RPMI7951 (cell line): ENCODE measurements around the gene KIF2C. TPM values are rescaled to one million over a fixed set of nuclear protein-coding genes. Genes with fewer than 3 reads are reported as not detected.
A peak's percentile ranks its signal among the peaks of the same experiment; 100 is the strongest.
"Not testable (repeated sequence)": the region's sequence is repeated elsewhere in the genome, so short reads cannot be mapped to it uniquely, and the experiment has no call there.

Experiments used
- DNase-seq: peaks from one replicate; pipeline ENCODE4 v3.0.0-alpha.2; 2012; ENCODE audit warnings: low read depth
- total RNA-seq: library from RNA; depleted of rRNA; stranded (reverse); fragments of >200 nt; shearing (Covaris generic); gene quantifications from 2 replicates; pipeline ENCODE4 v1.2.3, GENCODE V29; 2014

KIF2C gene
- total RNA-seq, 1 experiment from 2014 or later: 127 TPM

DNA sequence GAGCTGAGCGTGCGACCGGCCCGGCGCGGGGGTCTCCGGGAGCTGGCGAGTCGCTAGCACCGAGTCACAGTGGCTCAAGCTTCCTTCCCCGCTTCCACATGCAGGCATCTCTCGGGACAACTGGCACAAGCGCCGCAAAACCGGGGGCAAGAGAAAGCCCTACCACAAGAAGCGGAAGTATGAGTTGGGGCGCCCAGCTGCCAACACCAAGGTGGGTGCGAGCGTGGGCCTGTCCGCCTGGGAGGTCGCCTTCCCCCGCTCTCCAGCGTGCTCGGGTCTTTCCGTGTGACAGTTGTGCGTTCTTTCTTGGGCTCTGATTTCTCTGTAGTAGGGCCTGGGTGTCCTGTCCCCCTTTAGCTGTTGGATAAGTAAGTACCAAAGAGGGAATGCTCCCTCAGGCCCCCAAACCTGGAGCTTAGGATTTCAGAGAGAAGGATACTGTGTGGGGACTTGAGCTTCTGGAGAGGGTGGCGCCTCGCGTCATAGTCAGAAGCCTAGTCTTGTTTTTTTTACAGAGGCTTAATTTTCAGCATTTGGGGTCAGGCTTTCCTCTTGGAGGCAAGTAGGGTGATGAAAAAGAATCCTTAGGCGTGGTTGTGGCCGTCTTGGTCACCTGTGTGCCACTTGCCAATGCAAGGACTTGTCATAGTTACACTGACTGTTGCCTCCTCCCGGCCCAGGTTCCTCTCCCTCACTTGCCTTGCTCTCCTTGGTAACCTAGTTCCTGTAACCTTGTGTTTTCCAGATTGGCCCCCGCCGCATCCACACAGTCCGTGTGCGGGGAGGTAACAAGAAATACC, 36.5 kb downstream of the KIF2C start:
- peak; percentile 18 for DNase-seq

DNA sequence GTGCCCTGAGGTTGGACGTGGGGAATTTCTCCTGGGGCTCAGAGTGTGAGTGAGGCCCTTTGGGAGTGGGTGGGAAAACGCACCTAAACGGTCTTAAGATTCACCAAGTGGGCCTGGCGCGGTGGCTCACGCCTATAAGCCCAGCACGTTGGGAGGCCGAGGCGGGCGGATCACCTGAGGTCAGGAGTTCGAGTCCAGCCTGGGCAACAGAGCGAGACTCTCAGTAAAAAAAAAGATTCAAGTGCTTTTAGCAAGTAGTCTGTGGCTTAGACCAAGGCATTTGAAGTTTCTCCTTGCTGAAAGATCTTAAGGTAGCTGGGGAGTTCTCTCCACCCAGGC, 37.1 kb downstream of the KIF2C start:
- no peak for DNase-seq

DNA sequence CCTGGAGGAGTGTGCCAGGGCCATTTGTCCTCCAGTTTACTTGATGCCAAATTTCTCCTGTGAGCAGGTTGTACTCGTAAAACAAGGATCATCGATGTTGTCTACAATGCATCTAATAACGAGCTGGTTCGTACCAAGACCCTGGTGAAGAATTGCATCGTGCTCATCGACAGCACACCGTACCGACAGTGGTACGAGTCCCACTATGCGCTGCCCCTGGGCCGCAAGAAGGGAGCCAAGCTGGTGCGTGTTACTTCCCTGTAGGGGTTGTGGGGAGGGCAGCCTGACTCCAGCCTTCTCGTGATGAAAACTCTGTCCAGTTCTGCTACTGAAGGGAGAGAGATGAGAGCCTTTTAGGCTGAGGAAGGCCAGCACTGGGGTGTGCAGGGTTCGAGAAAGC, 37.9 kb downstream of the KIF2C start:
- DNase-seq: no peak

DNA sequence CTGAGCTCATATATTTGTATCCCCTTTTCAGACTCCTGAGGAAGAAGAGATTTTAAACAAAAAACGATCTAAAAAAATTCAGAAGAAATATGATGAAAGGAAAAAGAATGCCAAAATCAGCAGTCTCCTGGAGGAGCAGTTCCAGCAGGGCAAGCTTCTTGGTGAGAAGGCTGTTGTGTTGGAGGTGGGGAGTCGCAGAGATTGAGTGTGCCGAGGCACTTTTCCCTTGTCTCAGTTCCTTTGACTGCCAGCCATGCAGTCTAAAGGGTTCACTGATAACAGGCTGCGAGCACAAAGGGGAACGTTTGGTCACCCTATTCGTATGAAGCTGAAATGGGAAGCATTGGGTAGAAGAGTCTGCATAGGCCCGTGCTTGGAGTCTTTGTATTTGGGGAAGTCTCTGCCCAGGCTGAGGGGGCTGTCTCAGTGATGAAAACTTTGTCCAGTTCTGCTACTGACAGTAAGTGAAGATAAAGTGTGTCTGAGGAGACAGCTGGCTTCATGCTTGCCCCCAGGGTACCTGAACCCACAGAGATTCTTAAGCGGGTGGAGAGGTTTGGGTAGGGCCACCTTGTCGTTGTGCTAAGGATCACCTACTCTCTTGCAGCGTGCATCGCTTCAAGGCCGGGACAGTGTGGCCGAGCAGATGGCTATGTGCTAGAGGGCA, 38.5 kb downstream of the KIF2C start:
- no peak for DNase-seq

DNA sequence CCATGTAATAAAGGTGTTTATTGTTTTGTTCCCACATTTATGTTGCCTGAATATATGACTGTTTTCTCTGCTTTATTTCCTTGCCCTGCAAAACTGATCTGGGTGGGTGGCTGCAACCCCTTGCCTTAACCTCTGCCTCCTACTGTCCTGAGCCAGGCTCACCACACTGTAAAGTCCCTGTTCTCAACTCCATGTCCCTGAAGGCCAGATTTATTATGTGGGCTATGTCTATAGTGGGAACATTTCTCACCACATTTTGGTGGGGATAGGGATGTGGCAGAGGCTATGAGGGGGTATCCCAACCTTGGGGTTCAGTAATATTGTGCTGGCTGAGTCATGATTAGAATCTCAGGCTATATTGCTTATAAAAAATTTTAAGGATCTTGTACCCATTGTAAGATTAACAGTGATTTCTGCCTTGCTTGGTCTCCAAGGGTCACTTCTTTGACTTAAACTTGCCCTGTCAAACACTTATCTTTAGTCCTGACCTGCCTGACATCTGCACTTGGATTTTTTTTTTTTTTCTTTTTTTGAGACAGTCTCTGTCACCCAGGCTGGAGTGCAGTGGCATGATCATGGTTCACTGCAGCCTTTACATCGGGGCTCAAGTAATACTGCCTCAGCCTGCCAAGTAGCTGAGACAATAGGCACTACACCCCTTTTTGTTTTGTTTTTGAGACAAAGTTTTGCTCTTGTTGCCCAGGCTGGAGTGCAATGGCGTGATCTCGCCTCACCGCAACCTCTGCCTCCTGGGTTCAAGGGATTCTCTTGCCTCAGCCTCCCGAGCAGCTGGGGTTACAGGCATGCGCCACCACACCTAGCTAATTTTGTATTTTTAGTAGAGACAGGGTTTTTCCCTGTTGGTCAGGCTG, 39.3 kb downstream of the KIF2C start:
- no peak for DNase-seq

DNA sequence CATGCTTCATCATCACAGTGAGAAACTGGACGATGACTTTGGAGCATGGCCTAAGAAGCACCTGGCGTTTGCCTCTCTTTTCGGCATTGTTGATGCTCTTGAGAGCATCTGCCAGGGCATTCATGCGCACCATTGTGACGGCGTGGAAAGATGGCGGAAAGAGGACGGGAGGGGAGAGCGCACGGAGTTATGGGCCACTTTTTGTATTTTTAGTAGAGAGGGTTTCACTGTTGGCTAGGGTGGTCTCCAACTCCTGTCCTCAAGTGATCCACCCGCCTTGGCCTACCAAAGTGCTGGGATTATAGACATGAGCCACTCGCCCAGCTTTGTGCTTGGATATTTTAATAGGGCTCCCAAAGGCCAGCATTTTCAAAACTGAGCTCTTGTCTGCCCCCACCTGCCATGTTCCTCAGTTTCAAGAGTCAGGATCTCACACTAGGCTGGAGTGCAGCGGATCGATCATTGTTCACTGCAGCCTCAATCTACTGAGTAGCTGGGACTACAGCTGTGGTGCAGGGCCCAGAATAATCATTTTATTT, 41.0 kb downstream of the KIF2C start:
- no peak for DNase-seq

DNA sequence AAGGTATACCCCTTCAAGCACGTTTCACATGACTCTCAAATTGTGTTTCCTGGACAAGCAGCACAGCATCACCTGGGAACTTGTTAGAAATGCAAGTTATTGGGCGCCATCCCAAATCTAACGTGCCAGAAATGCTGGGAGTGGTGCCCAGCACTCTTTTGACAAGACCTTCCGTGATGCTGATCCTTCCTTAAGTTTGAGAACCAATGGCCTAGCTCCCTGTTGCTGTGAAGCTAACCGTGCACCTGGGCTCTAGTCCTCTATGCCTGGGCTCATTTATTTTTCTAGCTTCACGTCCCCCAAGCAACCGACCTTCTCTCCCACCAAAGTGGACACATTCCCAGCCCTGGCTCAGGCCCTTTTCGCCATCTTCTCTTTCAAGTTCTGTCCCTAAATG, 44.1 kb downstream of the KIF2C start:
- DNase-seq: no peak

DNA sequence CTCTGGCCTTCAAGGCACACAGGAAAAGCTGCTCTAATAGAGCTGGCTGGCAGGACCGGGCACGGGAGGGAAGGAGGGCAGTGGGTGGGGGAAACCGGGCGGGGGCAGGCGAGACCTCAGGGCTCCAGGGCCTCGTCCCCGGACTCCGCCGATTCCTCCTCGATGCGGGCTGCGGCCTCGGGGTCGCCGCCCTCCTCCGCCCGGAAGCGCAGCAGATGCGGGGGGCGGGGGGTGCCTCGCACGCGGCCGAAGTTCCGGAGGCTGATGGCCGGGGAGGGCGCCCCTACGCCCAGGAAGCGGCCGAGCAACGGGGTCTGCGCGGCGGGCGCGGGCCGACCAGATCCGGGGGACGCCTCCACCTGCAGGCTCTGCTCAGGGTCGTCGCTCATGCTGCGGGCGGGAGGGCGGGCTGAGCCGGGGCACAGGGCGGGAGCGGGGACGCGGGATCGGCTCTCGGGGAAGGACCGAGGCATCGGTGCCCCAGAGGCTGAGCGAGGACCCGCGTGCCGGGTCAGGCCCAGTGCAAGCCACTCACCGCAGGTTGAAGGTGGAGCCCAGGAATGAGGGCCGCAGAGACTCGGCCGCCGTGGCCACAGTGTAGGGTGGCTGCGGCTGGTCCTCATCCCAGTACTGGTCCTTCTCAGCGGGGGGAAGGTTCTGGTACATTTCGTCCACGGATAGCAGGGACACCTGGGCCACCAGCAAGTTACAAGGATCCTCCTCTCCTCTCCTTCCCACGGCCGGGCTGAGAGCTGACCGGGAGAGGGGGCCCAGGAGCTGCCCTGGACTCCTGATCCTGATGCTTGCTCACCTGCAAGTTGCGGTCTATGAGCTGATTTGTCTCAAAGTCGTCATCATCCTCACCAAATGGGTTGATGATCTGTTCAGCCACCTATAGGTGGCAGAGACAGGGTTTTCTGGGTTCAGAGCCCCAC, 44.7 kb downstream of the KIF2C start:
- peak; percentile 20 for DNase-seq

DNA sequence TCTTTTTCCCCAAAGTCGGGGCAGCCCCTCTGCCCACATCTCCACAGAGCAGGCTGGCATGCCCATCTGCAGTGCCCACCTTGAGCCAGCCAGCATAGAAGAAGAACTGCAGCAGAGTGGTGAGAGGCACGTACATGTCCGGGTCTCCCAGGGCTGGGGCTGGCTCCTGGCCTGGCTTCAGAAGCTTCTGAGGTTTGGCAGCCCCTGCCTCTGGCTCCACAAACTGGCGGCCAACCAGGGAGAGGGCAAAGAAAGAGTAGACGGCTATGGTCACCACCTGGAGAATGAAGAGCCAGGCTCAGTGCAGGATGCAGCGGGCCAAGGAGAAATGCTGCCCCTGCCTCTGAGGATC, 45.4 kb downstream of the KIF2C start:
- DNase-seq: no peak

DNA sequence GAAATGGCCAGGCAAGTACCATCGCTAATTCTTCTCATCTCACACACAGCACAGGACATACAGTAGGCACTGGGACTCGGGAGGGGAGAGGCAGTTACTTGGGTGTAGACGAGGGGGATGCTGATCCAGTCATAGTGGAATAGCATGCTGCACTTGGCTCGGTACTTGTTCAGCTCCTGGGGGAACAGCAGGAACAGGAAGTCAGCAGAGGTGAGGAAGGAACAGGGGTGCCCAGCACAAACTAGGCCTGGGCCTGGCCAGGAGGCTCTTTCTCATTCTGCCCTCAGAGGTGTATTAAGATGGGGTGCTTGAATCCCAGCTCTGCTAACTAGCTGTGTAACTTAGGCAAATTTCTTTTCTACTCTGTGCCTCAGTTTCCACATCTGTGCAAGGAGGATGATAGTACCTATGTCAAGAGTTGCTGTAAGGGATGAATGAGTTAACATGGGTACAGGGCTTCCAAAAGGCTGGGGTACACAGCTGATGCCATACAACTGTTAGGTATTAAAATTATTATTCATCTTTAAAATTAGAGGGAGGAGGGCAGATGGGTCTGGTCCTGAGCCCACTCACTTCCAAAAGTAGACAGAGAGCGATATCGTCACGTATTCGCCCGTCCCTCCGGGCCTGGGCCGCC, 46.0 kb downstream of the KIF2C start:
- DNase-seq: no peak

DNA sequence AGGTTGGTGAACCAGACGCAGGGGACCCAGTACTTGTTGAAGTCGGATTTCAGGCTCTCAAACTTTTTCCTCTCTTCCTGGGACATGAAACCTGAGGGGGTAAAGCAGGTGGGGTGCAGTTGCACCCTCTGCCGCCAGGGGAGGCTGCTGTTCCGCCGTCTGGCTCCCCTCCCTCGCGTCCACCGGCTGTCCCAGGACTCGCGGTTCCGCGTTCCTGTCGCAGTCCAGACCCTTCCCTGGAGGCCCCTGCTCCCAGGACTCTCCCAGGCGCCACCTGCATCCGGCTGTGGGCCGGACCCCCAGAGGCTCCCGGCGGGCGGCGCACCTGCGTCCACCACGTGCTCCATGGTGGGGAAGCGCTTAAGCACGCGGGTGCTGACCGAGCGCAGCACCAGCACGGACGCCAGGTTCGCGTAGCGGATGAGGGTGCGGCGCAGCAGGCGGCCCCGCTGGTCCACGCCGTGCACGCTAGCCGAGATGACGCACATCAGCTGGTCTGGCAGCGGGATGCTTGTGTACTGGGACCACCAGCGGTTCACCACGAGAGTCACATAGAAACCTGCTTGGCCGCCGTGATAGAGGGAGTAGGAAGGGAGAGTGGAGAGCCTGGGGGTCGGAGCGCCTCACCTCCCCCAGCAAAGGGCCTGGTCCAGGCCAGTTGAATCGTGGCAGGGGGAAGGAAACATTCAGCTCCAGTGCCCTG, 46.7 kb downstream of the KIF2C start:
- no peak for DNase-seq

DNA sequence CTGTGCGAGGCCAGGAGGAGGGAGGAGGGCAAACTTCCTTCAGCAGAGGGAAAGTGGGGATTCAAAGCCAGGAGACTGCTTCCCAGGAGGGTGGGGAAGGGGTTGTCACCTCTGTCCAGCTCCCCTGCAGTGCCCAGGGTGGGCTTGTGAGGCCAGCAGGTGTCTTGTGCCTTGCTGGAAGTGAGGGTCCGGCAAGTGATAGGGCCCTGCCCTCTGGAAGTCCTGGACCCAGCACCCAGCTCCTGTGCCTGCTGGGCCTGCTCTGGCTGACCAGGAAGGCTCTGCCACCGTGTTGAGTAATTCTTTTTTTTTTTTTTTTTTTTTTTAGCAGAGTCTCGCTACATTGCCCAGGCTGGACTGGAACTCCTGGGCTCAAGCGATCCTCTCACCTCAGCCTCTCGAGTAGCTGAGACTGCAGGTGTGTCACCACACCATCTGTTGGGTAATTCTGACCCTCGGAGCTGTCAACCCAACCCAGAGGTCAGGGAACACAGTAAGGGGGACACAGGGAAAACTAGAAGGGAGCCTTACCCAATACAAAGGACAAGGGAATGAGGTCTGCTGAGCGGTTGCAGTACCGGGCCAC, 47.3 kb downstream of the KIF2C start:
- DNase-seq: no peak

DNA sequence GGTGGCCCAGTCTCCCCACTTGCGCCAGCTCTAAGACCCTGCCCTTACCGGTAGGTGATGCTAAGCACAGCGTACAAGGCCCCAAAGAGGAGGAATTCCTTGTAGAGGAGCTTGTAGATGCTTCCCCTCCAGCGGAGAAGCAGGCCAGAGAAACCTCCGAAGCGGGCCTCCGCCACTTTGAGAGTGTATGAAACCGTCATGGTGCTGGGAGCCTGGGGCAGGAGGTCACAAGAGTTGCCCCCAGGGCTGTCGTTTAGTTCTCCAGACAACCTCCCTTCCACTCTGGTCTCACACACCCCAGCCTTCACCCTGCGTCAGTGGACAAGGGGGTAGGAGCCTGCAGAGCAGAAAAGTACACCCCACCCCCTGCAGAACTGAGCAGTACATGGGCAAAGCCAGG, 47.9 kb downstream of the KIF2C start:
- DNase-seq: no peak

DNA sequence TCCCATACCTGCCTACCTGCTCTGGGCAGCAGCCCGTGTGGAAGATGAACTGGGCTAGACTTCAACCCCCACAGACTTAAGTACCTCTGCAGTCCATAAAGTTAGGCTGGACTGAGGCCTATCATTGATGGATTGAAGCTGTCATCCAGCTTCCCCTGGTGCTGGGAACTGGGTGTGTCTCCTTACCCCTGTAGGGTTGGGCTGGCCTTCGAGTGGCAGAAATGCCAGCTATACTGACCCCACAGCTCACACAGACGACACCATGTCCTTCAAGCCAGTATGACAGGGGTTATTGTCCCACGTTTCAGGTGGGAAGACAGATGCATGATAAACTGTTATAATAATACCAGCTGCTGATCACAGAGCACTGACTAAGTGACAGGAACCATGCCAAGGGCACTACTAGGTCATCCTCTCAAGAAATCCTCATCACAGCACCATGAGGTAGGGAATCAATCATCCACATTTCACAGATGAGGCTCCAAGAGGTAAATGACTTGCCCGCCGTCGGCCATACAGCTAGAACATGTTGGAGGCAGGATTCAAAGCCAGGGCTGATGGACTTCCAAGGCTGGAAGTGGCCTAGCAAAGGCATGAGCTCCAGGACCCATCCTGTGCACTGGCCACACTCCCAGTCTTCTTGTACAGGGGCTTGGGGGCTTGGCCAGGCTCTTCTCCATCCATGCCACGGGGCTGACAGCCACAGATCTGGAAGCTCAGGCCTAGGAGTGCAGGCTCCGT, 48.7 kb downstream of the KIF2C start, which contains the start of gene BEST4:
Gene BEST4 (minus strand): TSS at position 51 of the 741 bp plus-strand sequence. CDS start 465 bp downstream, outside the sequence.
- DNase-seq: no peak

DNA sequence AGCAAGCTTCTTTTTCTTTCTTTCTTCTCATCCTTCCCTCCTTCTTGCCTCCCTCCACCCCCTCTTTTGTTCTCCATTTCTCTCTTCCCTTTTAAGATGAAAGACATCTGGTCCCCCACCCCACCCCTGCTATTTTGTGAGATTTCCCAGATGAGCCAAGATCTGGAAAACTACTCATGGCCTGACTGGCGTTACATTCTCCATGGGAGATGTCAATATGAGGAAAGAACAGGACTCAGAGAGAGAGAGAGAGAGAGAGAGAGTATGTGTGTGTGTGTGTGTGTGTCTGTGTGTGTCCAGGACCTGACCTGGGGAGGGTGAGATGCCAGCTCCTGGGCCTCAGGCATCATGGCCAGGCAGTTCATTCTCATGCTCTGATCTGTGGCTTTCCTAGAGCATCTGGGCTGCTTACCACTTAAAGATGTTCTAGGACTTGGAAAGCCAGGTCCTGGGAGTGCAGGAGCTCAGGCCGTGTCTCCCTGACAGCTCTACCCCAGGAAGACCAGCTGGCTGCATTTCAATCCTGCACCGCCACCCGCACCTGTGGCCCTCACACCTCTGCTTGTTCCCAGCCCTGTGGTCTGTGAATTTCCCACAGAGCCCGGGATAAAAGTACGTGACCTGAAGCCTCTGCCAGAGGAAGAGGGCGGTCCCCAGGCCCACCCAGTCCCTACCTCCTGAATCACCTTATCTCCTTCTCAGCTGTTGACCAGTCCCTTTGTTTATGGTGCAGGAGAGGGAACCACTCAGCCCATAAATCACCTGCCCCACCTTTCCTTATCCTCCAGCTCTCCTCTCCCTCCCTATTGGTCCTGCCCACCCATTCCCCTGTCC, 51.5 kb downstream of the KIF2C start:
- DNase-seq: no peak

DNA sequence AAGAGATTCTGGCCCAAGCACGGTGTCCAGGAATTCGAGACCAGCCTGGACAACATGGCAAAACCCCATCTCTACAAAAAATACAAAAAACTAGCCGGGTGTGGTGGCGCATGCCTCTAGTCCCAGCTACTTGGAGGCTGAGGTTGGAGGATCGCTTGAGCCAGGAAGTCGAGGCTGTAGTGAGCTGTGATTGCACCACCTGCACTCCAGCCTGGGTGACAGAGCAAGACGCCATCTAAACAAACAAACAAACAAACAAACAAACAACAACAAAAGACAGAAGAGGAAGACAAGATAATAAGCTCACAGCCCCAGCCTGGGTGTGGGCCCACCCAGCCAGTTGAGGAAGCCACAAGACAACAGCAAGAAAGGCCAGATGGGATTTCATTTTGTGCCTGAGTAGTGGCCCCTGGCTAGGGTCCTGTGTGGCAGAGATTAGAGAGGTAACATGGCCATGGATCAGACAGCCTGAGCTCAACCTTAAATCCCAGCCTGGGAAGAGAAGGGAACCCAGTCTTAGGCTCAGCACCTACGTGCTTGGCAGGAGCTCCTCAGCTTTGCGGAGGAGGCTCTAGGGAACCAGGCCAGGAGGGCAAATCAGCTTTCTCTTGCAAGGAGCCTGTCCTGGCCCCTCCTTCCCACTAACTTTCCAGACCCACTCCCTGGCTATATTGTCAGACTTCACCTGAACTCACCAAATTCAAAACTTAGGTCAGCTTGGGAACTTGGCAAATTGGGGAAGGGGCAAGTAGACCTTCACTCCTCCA, 53.3 kb downstream of the KIF2C start:
- DNase-seq: no peak

DNA sequence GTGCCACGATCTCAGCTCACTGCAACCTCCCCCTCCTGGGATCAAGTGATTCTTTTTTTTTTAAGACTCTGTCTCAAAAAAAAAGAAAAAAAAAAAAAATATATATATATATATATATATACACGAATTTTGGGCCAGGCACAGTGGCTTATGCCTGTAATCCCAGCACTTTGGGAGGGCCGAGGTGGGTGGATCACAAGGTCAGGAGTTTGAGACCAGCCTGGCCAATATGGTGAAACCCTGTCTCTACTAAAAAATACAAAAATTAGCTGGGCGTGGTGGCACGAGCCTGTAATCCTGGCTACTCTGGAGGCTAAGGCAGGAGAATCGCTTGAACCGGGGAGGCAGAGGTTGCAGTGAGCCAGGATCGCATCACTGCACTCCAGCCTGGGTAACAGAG, 58.2 kb downstream of the KIF2C start:
- not testable (repeated sequence) for DNase-seq
